Lower lobe of right lung (tissue), 2 donors: ENCODE measurements around the gene NTM. TPM values are rescaled to one million over a fixed set of nuclear protein-coding genes. Genes with fewer than 3 reads are reported as not detected.

Source experiments
- ATAC-seq, 2 donors: fragments of 200-7000 bp; cut with Tn5 transposase; one replicate each; pipeline ENCODE4 v1.9.1; 2020 to 2022; ENCODE audit warnings: mild to moderate bottlenecking in 2 of 2, moderate library complexity in 2 of 2
- DNase-seq: peaks from one replicate; pipeline ENCODE4 v3.0.0-alpha.2; 2020
- H3K27ac ChIP-seq: fragments of 200-600 bp; one replicate; pipeline ENCODE4 v1.8.0; 2022
- H3K27me3 ChIP-seq: fragments of 200-600 bp; one replicate; pipeline ENCODE4 v1.8.0; 2022; ENCODE audit warnings: low read depth
- H3K36me3 ChIP-seq: fragments of 200-600 bp; one replicate; pipeline ENCODE4 v1.8.0; 2022; ENCODE audit warnings: mild to moderate bottlenecking
- H3K4me1 ChIP-seq: fragments of 200-600 bp; one replicate; pipeline ENCODE4 v1.8.0; 2022
- H3K4me3 ChIP-seq: fragments of 200-600 bp; one replicate; pipeline ENCODE4 v1.8.0; 2022; ENCODE audit warnings: mild to moderate bottlenecking
- H3K9me3 ChIP-seq: fragments of 200-600 bp; one replicate; pipeline ENCODE4 v1.8.0; 2022
- intact Hi-C: fragments of 100-400 bp; cut with DNase I; formaldehyde crosslinking; loops from one replicate; pipeline ENCODE4 v1.11.0; 2022
- total RNA-seq: library from RNA; stranded (reverse); fragmentation: NEBNext Ultra II Directional; extraction: Animal tissue kit (Norgen Biotek cat#: 25700); gene quantifications from one replicate; pipeline ENCODE4 v1.2.1, GENCODE V29; 2021
- TF ChIP-seq, protein P1 (sequence below): fragments of 200-600 bp; IDR thresholded peaks from one replicate; pipeline ENCODE4 v1.8.0; 2022; ENCODE audit warnings: antibody characterized with exemption, mild to moderate bottlenecking
- donor health status: DM: no; HTN: yes; CAD: no; lungs with severe emphysema.

NTM gene
- total RNA-seq, 1 donor from 2014 or later = 2.3 TPM

DNA sequence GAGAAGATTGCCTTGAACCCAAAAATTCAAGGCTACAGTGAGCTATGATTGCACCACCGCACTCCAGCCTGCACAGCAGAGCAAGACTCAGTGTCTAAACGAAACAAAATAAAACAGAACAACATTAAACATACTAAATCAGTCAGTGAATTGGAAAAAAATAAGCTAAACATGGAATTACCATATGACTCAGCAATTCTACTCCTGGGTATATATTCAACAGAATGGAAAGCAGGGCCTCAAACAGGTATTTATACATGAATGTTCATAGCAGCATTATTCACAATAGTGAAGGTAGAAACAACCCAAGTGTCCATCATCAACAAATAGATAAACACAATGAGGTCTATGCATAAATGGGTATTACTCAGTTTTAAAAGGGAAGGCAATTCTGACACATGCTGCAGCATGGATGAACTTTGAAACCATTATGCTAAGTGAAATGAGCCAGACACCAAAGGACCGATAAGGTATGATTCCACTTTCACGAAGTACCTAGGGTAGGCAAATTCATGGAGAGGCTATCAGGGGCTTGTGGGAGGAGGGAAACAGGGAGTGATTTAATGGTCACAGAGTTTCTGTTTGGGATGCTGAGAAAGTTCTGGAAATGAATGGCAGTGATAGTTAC lies 15.5 kb downstream of the NTM start:
- no peak overlapping the region for H3K27ac ChIP-seq
- H3K4me1 ChIP-seq = no peaks in the 10 kb centered on the region
- TF ChIP-seq, protein P1, sequence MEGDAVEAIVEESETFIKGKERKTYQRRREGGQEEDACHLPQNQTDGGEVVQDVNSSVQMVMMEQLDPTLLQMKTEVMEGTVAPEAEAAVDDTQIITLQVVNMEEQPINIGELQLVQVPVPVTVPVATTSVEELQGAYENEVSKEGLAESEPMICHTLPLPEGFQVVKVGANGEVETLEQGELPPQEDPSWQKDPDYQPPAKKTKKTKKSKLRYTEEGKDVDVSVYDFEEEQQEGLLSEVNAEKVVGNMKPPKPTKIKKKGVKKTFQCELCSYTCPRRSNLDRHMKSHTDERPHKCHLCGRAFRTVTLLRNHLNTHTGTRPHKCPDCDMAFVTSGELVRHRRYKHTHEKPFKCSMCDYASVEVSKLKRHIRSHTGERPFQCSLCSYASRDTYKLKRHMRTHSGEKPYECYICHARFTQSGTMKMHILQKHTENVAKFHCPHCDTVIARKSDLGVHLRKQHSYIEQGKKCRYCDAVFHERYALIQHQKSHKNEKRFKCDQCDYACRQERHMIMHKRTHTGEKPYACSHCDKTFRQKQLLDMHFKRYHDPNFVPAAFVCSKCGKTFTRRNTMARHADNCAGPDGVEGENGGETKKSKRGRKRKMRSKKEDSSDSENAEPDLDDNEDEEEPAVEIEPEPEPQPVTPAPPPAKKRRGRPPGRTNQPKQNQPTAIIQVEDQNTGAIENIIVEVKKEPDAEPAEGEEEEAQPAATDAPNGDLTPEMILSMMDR = no peak
- no peaks in the 10 kb centered on the region for H3K36me3 ChIP-seq
- H3K4me3 ChIP-seq = no peak overlapping the region
- DNase-seq (no peak), ATAC-seq (no peak)
- no peaks in the 10 kb centered on the region for H3K9me3 ChIP-seq
- intact Hi-C loops = no loop called here
- no peaks in the 10 kb centered on the region for H3K27me3 ChIP-seq

DNA sequence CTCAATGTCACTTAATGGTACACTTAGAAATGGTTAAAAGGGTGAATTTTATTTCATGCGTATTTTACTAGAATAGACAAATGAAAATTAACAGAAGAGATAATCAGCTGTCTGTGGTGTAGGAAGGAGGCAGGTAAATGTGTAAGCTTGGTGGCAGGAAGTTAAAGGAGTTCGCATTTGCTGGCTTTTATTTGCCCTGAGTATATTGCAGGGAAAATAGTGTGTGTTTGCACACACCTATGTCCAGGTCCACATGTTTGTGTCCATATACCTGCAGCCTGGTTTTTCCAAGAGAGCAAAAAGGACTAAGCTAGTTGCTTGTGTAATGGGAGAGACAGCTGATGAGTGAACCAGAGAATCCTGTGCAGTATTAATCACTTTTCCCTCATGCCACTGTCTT lies 16.0 kb downstream of the NTM start:
- no peak overlapping the region for H3K4me3 ChIP-seq
- H3K36me3 ChIP-seq = no peaks in the 10 kb centered on the region
- intact Hi-C loops = no loop called here
- ATAC-seq (no peak), DNase-seq (no peak)
- no peaks in the 10 kb centered on the region for H3K9me3 ChIP-seq
- H3K27me3 ChIP-seq = no peaks in the 10 kb centered on the region
- TF ChIP-seq, protein P1 = no peak
- H3K27ac ChIP-seq = no peak overlapping the region
- H3K4me1 ChIP-seq = no peaks in the 10 kb centered on the region

DNA sequence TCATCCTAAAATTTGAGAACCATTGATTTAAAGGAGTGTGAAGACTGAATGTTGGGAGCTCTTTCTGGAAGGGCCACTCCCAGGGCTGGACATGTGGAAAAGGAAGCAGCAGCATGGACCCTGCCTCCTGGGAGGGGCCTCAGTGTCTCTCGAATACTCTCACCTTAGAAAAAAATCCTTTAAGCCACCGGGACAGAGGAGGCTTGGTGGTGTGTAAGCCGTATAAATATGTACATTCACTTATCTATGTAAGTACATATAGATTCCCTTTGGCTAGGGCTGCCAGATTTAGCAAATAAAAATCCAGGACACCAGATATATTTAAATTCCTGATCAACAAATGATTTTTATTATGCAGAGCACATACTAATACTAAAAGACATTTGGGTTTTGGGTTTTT lies 17.6 kb downstream of the NTM start:
- no peak overlapping the region for H3K4me3 ChIP-seq
- no peaks in the 10 kb centered on the region for H3K27me3 ChIP-seq
- no peaks in the 10 kb centered on the region for H3K36me3 ChIP-seq
- TF ChIP-seq, protein P1 = no peak
- no peak for DNase-seq
- no peaks in the 10 kb centered on the region for H3K4me1 ChIP-seq
- intact Hi-C loops = no loop called here
- H3K9me3 ChIP-seq = no peaks in the 10 kb centered on the region
- ATAC-seq = no peak
- no peak overlapping the region for H3K27ac ChIP-seq

DNA sequence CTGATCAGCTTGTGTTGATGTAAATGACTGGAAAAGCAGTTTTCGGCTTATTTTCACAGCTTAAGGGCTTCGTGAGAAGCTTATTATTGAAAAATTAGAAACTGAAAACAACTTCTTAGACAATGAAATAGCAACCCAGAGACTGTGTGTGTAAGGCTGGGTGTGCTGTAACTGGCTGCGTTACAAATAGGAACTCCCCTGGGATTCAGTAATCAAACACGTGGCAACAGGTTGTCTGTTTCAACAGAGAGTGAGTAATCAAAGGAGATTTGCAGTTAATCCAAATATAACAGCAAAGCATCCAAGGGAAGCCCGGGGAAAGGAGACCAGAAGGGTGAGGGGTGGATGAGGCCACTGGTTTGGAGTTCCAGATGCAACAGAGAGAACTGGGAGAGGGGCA lies 19.2 kb downstream of the NTM start:
- no peaks in the 10 kb centered on the region for H3K4me1 ChIP-seq

DNA sequence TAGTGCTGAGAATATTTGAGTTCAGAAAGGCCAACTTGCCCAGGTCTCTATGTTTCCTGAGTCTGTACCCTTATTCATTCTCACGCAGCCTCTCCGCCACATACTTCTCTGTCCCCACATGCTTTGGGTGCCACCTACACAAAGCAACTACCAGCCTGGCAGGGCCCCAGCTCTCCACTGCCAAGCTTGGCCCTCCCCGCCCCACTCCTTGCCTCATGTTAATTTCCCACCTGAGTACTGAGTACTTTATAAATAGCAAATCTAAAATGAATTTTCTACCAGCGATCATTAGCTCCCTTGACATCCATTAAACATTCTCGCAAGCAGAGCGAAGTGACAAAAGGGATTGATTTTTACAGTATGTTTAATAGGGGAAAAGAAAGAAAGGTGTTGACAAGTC lies 20.8 kb downstream of the NTM start:
- TF ChIP-seq, protein P1 = no peak
- intact Hi-C loops = no loop called here
- DNase-seq = no peak

More for the DNA sequence above, 19.2 kb downstream of the NTM start:
- ATAC-seq = no peak
- Histone ChIP-seq H3K27me3 (no peaks in the 10 kb centered on the region), H3K4me3 (no peak overlapping the region), H3K27ac (no peak overlapping the region), H3K9me3 (no peaks in the 10 kb centered on the region), H3K36me3 (no peaks in the 10 kb centered on the region)
- no peak for DNase-seq
- intact Hi-C loops = no loop called here
- TF ChIP-seq, protein P1 = no peak

More for the DNA sequence above, 20.8 kb downstream of the NTM start:
- H3K27me3 ChIP-seq = no peaks in the 10 kb centered on the region
- no peaks in the 10 kb centered on the region for H3K36me3 ChIP-seq
- H3K27ac ChIP-seq = no peak overlapping the region
- no peaks in the 10 kb centered on the region for H3K9me3 ChIP-seq
- ATAC-seq = peak; percentile 12 to 61
- H3K4me3 ChIP-seq = no peak overlapping the region
- no peaks in the 10 kb centered on the region for H3K4me1 ChIP-seq
